ENCODE results near the gene NR0B2.
A peak's percentile ranks its signal among the peaks of the same experiment; 100 is the strongest.
"Not testable (repeated sequence)": the region's sequence is repeated elsewhere in the genome, so short reads cannot be mapped to it uniquely, and the experiment has no call there.

Gene NR0B2, protein sequence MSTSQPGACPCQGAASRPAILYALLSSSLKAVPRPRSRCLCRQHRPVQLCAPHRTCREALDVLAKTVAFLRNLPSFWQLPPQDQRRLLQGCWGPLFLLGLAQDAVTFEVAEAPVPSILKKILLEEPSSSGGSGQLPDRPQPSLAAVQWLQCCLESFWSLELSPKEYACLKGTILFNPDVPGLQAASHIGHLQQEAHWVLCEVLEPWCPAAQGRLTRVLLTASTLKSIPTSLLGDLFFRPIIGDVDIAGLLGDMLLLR

DNA sequence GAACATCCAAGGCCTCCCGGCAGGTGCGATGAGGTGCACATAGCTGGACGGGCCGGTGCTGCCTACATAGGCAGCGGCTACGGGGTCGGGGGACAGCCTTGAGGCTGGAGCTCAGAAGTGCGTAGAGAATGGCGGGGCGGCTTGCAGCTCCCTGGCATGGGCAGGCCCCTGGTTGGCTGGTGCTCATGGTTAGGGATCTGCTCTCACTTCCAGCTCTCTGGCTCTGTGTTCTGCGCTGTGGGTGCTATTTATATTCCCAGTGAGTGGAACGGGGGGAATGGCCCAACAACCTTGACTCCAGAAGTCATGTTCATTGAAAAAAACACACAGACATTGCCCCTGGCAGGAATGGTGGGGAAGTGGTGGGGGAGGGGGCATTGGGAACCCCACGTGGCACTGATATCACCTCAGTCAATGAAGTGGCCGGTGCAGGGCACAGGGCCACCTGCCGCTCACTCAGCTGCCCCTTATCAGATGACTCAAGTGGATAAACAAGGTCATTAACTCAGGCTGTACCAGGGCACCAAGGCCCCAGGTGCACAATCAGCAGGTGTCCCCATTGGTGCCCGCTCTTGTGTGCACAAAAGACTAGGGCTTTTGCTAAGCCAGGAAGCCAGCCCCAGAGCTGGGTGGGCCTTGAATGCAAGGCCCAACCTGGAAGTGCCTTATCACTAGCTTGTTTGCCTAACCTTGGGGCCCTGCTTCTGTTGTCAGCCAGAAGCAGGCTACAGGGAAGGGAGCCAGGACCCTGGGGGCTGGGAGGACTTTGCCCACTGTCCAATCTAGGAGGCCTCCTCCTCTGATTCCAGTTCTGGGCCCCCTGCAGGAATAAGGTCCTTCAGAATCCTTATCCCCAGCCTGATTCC lies at the start of gene NR0B2:
TSS of gene NR0B2 (minus strand) at position 222 of the 866 bp plus-strand sequence. CDS start at position 187, 35 bp downstream.
- no peak for DNase-seq (ENCODE audit: low read depth in 2 of 2, low spot score in 1 of 2)

DNA sequence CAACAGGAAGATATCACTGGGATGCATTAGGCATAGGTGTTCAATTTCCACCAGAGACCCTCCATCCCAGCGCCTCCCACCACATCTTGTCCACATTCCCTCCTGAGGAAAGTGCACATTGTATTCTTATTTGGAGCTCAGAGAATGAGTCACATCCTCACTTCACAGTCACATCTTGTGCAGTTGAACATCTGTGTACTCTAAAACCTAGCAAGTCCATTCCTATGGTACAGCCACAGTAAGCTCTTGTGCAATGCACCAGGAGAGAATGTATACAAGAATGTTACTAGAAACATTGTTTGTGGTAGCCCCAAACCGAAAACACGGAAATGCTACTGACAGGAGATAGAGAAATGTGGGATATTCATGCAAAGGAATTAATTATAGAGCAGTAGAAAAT lies 48.1 kb upstream of the NR0B2 start:
- DNase-seq (ENCODE audit: low read depth in 2 of 2, low spot score in 1 of 2), result no peak

DNA sequence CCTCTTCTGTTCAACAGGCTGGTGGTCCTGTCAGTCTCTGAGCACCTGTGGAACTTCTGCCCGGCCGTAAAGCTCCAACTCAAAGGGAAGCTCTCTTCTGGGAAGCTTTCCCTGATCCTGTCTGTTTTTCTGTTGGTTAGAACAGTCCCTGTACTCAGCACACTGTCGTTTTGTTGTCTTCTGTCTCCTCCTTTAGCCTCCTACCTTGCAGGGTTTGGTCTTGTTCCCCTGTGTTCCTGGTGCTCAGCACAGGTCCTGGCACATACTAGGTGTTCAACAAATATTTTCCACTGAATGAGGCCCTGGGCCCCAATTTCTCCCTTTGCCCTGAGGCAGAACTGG lies 46.8 kb upstream of the NR0B2 start:
- no peak for DNase-seq (ENCODE audit: low read depth in 2 of 2, low spot score in 1 of 2)

DNA sequence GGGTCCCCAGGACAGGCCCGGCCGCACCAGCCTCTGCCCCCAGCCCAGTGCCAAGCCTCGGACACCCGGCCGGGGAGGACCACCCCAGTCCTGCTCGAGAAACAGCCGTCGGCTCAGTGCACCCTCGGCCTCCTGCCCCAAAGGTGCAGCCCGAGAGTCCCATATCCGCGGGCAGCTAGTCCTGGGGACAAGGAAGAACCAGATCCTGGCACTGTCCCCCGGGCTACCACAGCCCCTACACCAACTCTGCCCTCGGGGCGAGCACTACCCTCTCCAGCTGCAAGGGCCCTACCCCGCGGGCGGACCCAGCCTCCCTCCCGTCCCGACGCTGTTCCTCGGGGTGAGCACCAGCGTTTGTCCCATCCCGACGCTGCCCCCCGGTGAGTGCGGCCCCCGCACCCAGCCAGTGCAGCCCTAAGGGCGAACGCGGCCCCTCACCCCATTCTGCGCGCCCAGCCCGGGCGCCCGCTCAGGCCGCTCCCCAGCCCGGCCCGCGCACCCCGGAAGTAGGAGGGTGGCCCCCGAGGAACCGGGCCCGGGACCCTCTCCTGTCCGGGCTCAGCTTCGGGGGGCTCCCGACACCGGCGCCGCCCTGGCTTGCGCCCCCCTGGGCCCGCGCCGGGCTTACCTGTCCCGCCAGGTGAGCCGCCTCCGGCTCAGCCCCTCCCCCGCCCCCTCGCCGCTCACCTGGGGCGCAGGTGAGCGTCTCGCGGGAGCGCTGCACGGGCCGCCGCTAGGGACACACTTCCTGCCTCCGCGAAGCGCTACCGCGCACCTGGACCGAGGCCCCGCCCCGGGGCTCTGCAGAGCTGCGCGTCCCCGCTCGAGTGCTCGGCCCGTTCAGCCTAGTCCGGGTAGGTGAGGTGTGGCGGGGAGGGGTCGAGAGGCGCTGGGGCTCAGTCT lies 46.2 kb upstream of the NR0B2 start, which contains the start of gene KDF1:
TSS of gene KDF1 (minus strand) at position 747 of the 903 bp plus-strand sequence. CDS start 8,088 bp downstream, outside the sequence.
- peak in 1 of 2 donors; percentile 31 for DNase-seq (ENCODE audit: low read depth in 2 of 2, low spot score in 1 of 2)

DNA sequence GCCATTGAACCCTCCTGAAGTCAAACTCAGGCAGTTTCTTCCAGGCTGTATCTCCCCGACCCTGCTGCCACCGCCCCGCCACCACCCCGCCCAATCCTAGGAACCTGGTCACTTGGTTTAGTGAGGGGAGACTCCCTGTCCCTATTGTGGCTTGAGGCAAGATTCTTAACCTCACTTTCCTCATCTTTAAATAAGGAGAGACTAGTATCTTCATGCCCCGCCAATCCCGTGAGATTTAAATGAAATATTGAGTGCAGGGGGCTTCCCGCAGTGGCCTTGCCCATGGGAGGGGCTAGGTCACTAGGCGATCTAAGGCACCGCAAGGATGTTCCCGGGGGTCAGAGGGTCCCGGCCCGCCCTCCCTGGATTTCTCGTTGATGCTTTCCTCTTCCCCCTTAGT lies 45.5 kb upstream of the NR0B2 start:
- no peak for DNase-seq (ENCODE audit: low read depth in 2 of 2, low spot score in 1 of 2)

DNA sequence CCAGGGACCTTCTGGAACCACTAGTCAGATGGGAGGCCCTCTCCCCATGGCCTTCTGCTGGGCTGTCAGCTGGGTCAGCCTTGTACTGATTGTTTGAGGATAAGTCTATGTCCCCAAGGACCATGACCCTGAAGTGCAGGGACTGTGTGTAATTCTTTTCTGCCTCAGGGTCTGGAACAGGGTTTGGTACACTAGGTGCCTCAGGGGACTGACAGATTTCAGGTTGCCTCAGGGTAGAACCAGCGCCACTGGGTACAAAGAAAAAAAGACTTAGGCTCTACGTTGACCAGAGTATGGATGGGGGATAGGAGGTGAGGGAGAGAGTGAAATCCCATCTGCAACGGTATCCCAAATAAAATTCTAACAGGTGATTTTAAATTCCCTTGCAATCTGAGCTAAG lies 43.5 kb upstream of the NR0B2 start:
- no peak for DNase-seq (ENCODE audit: low read depth in 2 of 2, low spot score in 1 of 2)

DNA sequence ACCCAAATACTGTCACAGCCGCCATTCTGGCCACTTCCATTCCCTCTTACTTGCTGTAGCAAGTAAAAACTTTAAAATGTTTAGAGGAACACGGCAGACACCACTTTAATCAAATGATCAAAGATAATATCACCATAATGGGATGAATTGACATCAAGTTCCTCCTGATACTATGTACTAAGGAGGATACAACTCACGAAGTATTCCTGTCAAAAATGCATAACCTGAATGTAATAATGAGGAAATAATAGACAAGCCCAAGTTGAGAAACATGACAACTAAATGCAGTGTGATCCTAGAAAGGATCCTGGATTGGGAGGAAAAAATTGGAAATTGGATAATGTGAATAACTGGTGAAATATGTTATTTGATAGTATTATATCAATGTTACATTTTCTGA lies 42.5 kb upstream of the NR0B2 start:
- no peak for DNase-seq (ENCODE audit: low read depth in 2 of 2, low spot score in 1 of 2)

DNA sequence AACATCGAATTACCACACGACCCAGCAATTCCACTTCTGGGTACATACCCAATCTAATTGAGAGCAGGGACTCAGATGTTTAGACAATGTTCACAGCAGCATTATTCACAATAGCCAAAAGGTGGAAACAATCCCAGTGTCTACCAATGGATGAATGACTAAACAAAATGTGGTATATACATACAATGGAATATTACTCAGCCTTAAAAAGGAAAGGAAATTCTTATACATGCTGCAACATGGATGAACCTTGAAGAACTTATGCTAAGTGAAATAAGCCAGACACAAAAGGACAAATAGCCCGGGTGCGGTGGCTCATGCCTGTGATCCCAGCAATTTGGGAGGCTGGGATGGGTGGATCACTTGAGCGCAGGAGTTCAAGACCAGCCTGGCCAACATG lies 39.6 kb upstream of the NR0B2 start:
- no peak for DNase-seq (ENCODE audit: low read depth in 2 of 2, low spot score in 1 of 2)

DNA sequence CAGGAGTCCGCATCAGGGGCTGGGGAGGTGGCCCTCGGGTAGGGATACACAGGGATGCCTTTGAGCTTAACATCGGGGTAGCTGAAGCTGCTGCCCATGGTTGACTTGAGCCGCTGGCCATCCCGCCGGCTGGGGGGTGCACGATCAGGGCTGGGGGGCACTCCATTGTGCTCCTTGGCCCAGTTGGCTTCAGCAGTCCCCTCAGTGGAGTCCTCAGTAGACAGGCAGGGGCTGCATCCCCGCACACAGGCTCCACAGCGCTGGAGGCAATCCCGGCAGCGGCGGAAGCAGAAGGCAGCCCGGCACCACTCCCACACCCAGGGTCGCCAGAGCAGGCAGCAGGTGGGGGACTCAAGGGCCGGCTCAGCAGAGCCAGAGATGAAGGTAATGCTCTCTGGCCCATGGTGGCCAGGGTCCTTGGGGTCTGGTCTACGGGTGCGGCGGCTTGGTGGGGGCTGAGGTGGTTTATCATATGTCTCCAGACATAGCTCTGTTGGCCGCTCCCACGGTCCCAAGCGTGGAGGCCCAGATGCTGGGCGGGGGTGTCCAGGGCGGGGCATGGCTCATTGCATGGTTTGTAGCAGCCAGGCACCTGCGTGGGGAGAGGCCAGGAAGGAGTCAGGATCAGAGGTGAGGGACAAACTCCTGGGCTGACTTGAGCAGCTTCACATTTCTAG lies 38.2 kb upstream of the NR0B2 start:
- no peak for DNase-seq (ENCODE audit: low read depth in 2 of 2, low spot score in 1 of 2)

DNA sequence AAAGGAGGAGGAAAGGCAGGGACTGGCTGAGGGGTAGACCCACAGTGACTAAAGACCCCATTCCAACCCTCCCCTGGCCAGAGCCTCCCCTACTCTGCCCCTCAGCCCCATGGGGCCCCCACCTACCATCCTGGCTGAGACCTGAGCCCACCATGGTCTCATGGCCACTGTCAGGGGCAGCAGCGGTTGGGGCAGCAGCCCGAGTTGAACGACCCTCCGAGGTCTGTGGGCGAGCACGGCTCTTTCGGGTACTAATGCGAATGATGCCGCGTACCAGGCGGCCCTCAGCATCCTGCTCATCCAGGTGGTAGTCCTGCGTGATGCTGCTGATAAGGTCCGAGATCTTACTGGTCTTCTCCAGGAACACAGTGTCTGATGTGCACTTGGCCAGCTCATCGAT lies 37.4 kb upstream of the NR0B2 start:
- DNase-seq (ENCODE audit: low read depth in 2 of 2, low spot score in 1 of 2), result no peak

DNA sequence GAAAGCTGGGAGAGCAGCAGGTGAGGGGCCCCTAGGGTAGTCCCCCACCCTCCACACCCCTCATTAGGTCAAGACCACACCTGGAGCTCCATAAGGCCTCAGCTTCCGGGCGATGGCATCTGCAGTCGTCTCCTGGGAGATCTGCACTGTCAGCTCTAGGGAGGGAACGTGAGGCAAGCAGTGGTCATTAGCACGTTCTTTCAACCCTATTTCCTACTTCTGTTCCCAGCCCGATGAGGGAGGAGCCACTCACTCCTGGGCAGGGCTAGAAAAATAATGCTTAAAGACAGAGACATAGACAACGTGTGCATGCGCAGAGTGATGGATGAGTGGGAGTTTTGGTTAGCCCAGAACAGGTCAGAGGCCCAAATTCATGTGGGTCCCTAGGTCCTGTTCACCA lies 36.8 kb upstream of the NR0B2 start:
- DNase-seq (ENCODE audit: low read depth in 2 of 2, low spot score in 1 of 2), result no peak

DNA sequence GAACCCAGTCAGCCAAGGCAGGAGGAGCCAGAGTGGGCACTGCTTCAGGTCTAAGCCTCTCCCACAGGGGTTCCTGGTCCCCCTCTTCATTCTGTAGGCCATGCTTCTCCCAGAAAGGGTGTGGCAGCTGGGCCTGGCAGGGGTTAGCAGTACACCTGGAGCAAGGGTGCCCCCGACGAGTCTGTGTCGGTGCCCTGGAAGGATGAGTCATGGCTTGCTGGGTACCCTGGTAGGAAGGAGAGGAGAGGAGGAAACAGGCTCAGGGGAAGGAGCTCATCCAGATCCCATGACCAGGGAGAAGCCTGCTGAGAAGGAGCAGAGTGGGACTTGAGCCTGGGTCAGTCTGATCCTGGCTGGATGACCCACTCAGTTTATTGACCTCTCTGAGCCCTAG lies 36.1 kb upstream of the NR0B2 start:
- no peak for DNase-seq (ENCODE audit: low read depth in 2 of 2, low spot score in 1 of 2)

DNA sequence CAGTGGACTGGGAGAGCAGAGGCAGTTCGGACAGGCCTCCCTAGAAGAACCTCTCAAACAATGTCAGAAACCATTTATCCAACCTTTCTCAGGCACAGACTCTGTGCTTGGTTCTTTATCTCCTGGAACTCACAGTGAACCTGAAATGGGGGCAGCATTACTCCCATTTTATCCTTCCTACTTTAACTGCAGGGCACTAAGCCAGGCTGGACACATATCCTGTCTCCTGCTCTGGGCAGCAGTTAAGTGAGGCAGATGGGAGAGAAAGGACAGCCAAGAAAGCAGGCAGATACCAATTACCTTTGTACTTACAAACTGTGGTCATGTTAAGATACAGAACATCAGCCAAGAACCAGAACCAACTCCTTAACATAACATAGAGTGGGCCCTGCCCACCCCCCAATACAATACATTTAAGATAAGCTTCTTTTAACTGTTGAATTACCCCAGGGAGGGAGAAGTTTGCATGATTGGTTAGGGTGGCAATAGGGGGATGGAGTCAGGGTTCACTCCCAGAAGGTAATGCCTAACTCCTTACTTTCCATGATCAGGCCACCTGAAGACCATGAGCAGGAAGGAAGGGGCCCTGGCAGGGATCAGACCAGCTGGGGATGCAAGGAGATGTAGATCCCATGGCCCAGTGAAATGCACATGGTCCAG lies 35.6 kb upstream of the NR0B2 start:
- no peak for DNase-seq (ENCODE audit: low read depth in 2 of 2, low spot score in 1 of 2)

DNA sequence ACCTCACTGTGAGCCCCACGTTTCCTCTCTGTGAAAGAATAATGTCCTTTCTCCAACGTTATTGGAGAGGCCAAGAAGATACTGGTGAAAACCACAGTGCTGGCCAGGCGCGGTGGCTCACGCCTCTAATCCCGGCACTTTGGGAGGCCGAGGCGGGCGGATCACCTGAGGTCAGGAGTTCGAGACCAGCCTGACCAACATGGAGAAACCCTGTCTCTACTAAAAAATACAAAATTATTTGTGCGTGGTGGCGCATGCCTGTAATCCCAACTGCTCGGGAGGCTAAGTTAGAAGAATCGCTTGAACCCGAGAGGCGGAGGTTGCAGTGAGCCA lies 34.9 kb upstream of the NR0B2 start:
- DNase-seq (ENCODE audit: low read depth in 2 of 2, low spot score in 1 of 2), result not testable (repeated sequence)

DNA sequence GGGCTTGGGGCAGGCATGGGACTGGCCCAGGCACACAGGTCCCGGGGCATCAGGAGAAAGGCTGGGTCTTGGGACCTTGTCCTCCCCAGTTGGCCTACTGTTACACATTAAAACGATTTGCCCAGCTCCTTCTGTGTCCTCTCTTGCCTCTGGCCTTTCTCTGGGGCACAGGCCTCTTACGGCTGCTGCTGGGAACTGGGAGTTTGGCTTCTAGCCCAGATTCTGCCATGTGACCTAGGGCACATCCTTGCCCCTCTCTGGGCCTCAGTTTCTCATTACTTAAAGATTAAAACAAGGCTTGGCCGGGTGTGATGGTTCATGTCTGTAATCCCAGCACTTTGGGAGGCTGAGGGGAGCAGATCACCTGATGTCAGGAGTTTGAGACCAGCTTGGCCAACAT lies 32.5 kb upstream of the NR0B2 start:
- DNase-seq (ENCODE audit: low read depth in 2 of 2, low spot score in 1 of 2), result no peak

DNA sequence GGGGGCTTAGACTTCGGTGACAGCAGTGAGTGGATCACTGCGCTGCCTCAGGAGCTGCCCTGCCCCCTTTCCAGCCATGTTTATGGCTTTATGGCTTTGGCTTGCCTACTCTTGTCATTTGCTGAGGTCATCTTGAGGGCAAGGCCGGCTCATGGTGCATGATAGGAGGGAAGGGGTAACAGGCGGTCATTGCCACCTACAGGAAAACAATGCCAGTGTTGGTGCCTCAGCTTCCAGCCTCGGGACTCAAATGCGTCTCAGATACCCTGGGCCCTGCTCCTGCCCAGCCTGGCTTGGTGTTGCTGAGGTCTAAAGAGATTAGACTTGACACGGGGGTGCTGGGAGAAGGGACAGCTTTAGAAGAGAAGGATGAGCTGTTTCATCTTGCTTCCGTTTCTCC lies 32.0 kb upstream of the NR0B2 start:
- no peak for DNase-seq (ENCODE audit: low read depth in 2 of 2, low spot score in 1 of 2)

DNA sequence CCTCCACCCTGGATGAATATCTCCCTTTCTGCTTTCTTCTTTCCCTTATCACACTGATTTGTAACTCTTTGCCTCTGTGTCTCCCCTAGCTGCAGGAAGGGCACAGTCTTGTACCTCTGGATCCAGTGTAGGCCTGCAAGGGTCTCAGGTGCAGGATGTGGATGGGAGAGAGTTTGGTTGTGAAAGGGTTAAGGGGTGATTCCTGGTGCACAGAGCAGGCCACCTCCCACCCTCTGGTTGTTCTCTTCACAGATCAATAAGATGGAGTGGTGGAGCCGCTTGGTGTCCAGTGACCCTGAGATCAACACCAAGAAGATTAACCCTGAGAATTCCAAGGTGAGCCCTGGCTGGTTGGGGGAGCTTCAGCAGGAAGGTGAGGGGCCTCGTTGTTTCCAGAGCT lies 31.4 kb upstream of the NR0B2 start:
- no peak for DNase-seq (ENCODE audit: low read depth in 2 of 2, low spot score in 1 of 2)

DNA sequence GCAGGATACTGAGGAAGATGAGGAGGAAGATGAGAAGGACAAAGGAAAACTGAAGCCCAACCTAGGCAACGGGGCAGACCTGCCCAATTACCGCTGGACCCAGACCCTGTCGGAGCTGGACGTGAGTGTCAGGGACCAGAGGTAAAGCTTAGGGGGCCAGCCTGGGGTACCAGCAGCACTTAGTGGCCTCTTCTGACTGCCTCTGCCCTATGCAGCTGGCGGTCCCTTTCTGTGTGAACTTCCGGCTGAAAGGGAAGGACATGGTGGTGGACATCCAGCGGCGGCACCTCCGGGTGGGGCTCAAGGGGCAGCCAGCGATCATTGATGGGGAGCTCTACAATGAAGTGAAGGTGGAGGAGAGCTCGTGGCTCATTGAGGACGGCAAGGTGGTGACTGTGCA lies 28.9 kb upstream of the NR0B2 start:
- no peak for DNase-seq (ENCODE audit: low read depth in 2 of 2, low spot score in 1 of 2)

DNA sequence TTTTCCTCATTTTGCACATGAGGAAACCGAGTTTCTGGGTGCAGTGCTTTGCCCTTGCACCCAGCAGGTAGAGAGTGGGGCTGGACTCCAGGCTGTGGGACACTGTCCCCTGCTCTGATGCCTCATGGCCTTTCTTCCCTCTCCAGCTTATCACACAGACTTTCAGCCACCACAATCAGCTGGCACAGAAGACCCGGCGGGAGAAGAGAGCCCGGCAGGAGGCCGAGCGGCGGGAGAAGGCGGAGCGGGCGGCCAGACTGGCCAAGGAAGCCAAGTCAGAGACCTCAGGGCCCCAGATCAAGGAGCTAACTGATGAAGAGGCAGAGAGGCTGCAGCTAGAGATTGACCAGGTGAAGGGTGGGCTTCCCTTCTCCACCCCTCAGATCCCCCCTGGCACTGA lies 27.5 kb upstream of the NR0B2 start:
- no peak for DNase-seq (ENCODE audit: low read depth in 2 of 2, low spot score in 1 of 2)

DNA sequence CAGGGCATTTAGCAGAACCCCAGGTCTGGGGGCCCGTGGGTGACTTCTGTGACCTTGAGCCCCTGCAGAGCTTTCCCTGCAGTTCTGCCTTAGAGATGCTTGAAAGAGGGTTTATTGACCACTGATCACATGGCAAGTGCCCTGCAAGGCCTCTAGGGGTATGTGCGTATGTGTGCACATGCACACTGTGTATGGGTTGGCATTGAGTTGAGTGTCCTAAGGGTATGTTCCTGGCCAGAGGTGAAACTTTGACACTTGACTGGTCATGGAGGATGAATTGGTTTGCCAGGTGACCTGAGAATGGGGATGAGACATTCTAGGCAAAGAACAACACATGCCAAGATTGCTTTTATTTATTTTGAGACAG lies 24.9 kb upstream of the NR0B2 start:
- no peak for DNase-seq (ENCODE audit: low read depth in 2 of 2, low spot score in 1 of 2)
